ENCODE results near the gene SCN5A. TPM values are rescaled to one million over a fixed set of nuclear protein-coding genes. Genes with fewer than 3 reads are reported as not detected.

The SCN5A gene
- total RNA-seq, 1 experiment from 2014 or later = 11.5 TPM

- H2AFZ ChIP-seq (ENCODE audit: low read depth, low read length, poor library complexity, severe bottlenecking) = no peak overlapping the region
- intact Hi-C loops (cut with micrococcal nuclease) = no loop called here
- ChIA-PET RAD21 (ENCODE audit: low non-redundant PET in 1 of 2, low total read pairs in 2 of 2, uncharacterized antibody in 2 of 2, unreplicated experiment in 2 of 2) (no interaction called here), CTCF (no interaction called here), POLR2A (no interaction called here)
- no peaks in the 10 kb centered on the region for H3K9me2 ChIP-seq (ENCODE audit: insufficient read depth)
- H3K4me1 ChIP-seq (ENCODE audit: control insufficient read depth in 1 of 2, insufficient read depth in 2 of 2, low read length in 2 of 2) = no peaks in the 10 kb centered on the region
- H3K9me3 ChIP-seq (ENCODE audit: control insufficient read depth in 1 of 2, insufficient read depth in 1 of 2, low read depth in 1 of 2, low read length in 2 of 2) = no peaks in the 10 kb centered on the region
- no peaks in the 10 kb centered on the region; a peak in 1 of 4 replicates for H3K36me3 ChIP-seq (ENCODE audit: control insufficient read depth in 1 of 2, insufficient read depth in 2 of 2, low read length in 2 of 2)
- no peak overlapping the region for H3K4me3 ChIP-seq (replicated peaks in 1 of 2; ENCODE audit: low read depth in 1 of 2, low read length in 2 of 2)
- no peaks in the 10 kb centered on the region for H3K79me2 ChIP-seq (ENCODE audit: insufficient read depth, low read length)
- H3K27me3 ChIP-seq (ENCODE audit: insufficient read depth, low read length) = no peaks in the 10 kb centered on the region
- no peaks in the 10 kb centered on the region for H4K20me1 ChIP-seq (ENCODE audit: insufficient read depth)
- no peak overlapping the region for H3K9ac ChIP-seq (ENCODE audit: low read length)
- no peak overlapping the region for H3K4me2 ChIP-seq (ENCODE audit: low read length)
- DNase-seq (ENCODE audit: low read depth, low spot score) (no peak), ATAC-seq (peak; percentile 63)
- no peak overlapping the region for H3K27ac ChIP-seq (ENCODE audit: low read depth, low read length)
- no TSS peak for BruUV-seq (replicated peaks)
- TF ChIP-seq YY1 (IDR thresholded peaks at IDR 0.05; ENCODE audit: extremely low read depth, insufficient replicate concordance, low read depth, low read length) (no peak), CTCF (IDR thresholded peaks at IDR 0.05 in 2 of 3, conservative IDR thresholded peaks at IDR 0.05 in 1 of 3; ENCODE audit: borderline replicate concordance in 1 of 3, insufficient read depth in 1 of 3, low read depth in 2 of 3, low read length in 2 of 3) (peak in 2 of 3 experiments; percentile 35 to 38; a peak in 4 of 6 replicates)
These were observed 89.2 kb downstream of the SCN5A start for GRCh38 chr3:38560284-38560683.

DNA sequence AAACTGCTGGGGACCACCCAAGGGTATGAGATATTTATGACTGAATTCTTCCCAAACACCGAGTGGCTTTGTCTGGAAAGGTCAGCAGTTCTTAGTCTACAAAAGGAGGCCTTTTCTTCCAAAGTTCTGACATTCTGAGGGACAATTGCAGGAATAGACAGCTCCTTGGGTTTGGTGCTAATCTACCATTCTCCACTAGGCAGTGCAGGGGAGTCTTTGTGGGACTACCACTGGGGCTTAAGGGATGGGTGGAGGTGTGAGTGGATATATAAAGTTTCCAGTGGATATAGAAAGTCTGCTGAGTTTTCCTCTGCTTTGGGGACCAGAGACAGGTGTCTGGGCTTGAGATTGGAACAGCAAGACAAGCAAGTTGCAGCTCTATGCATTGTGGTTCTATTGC is 90.6 kb downstream of the SCN5A start:
- no peak for DNase-seq (ENCODE audit: low read depth, low spot score)
- peak; percentile 50 for ATAC-seq
- H3K27ac ChIP-seq (ENCODE audit: low read depth, low read length) = no peak overlapping the region
- no peaks in the 10 kb centered on the region; a peak in 1 of 4 replicates for H3K36me3 ChIP-seq (ENCODE audit: control insufficient read depth in 1 of 2, insufficient read depth in 2 of 2, low read length in 2 of 2)
- no peaks in the 10 kb centered on the region for H3K79me2 ChIP-seq (ENCODE audit: insufficient read depth, low read length)
- TF ChIP-seq SRF (IDR thresholded peaks at IDR 0.05; ENCODE audit: low read depth) (no peak), CTCF (IDR thresholded peaks at IDR 0.05 in 2 of 3, conservative IDR thresholded peaks at IDR 0.05 in 1 of 3; ENCODE audit: borderline replicate concordance in 1 of 3, insufficient read depth in 1 of 3, low read depth in 2 of 3, low read length in 2 of 3) (0 out of 6 replicates have a peak, but pooled peaks of 1 of the 3 experiments have one; percentile 6)
- H3K9me3 ChIP-seq (ENCODE audit: control insufficient read depth in 1 of 2, insufficient read depth in 1 of 2, low read depth in 1 of 2, low read length in 2 of 2) = no peaks in the 10 kb centered on the region
- no peaks in the 10 kb centered on the region for H3K4me1 ChIP-seq (ENCODE audit: control insufficient read depth in 1 of 2, insufficient read depth in 2 of 2, low read length in 2 of 2)
- no peaks in the 10 kb centered on the region for H4K20me1 ChIP-seq (ENCODE audit: insufficient read depth)
- H3K4me2 ChIP-seq (ENCODE audit: low read length) = no peak overlapping the region
- H3K9ac ChIP-seq (ENCODE audit: low read length) = no peak overlapping the region
- ChIA-PET POLR2A (no interaction called here), RAD21 (ENCODE audit: low non-redundant PET in 1 of 2, low total read pairs in 2 of 2, uncharacterized antibody in 2 of 2, unreplicated experiment in 2 of 2) (no interaction called here), CTCF (no interaction called here)
- no peaks in the 10 kb centered on the region for H3K27me3 ChIP-seq (ENCODE audit: insufficient read depth, low read length)
- BruUV-seq (replicated peaks) = no TSS peak
- H3K4me3 ChIP-seq (replicated peaks in 1 of 2; ENCODE audit: low read depth in 1 of 2, low read length in 2 of 2) = no peak overlapping the region
- intact Hi-C loops (cut with micrococcal nuclease) = no loop called here
- H2AFZ ChIP-seq (ENCODE audit: low read depth, low read length, poor library complexity, severe bottlenecking) = no peak overlapping the region
- no peaks in the 10 kb centered on the region for H3K9me2 ChIP-seq (ENCODE audit: insufficient read depth)
